Inflammatory macrophage treated with lipopolysaccharide for 1 hour (primary cell): ENCODE data around the gene AP2B1.
A peak's percentile ranks its signal among the peaks of the same experiment; 100 is the strongest.
"Not testable (repeated sequence)": the region's sequence is repeated elsewhere in the genome, so short reads cannot be mapped to it uniquely, and the experiment has no call there.

Experiments
- DNase-seq, 2 donors: peaks; one replicate each; pipeline ENCODE4 v3.0.0-alpha.2; 2020 to 2022

AP2B1 gene

DNA sequence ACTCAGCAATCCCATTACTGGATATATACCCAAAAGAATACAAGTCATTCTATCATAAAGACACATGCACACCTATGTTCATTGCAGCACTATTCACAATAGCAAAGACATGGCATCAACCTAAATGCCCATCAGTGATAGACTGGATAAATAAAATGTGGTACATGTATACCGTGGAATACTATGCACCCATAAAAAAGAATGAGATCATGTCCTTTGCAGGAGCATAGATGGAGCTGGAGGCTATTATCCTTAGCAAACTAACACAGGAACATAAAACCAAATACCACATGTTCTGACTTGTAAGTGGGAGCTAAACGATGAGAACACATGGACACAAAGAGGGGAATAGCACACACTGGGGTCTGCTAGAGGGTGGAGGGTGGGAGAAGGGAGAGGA, 116.2 kb downstream of the AP2B1 start:
- not testable (repeated sequence) for DNase-seq

DNA sequence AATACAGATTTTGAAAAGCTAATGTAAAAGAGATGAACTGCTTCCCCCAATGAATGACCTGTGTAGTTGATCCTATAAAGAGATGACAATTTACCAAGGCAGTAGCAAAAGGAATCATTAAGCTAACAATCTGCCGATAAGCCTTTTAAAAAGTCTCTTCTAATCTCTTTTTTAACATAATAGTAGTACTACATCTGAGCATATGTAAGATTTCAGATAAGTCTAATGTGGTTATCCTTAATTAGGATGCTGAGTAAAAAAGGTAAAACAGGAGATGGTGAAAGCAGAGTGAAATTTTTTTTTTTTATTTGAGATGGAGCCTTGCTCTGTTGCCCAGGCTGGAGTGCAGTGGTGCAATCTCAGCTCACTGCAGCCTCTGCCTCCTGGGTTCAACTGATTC, 118.1 kb downstream of the AP2B1 start:
- no peak for DNase-seq

DNA sequence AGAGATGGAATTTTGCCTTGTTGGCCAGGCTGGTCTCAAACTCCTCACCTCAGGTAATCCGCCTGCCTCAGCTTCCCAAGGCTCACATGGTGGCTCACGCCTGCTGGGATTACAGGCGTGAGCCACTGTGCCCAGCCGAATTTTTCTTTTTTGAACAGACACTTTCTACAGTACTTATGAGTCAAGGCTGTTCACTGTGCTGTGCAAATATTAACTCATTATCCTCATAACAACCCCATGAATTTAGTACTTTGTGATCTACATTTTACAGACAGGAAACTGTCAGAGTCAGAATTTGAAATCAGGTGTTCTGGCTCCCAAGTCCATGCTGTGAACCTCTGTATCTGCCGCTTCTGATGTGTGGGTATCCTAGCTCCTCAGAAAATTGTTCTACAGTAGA, 118.6 kb downstream of the AP2B1 start:
- no peak for DNase-seq

DNA sequence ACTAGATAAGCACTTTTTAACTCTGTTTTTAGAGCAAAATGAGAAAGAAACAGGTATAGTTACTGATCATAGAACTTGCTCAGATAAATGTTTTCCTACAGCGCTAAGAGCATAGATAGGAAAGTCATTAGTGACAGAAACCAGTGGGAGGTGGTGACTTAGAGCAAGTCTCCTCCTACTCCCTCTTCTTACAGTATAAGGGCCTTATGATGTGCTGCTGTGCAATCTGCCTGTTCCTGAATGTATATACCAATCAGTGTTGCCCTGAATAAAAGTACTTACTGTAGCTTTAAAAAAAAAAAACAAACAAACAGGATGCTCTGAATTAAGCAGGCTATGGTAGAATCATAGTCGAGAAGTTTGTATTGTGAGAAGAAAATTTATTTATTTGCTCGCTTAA, 121.0 kb downstream of the AP2B1 start:
- peak; percentile 17 to 61 for DNase-seq

DNA sequence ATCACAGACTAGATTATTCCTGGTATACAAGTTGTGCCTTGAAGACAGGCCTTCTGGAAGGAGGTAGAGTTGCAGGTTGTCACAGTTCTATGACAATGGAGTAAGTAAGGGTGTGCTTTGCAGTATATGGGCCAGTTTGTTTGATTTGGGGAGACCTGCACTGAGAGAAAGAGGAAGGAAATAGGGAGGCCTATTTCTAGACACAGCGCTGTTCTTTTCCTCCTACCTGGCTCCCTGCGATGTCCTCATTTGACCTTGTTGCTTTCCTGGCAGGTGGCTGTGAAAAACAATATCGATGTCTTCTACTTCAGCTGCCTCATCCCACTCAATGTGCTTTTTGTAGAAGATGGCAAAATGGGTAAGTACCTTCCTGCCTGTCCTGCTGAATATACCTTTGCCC, 121.8 kb downstream of the AP2B1 start:
- no peak for DNase-seq

DNA sequence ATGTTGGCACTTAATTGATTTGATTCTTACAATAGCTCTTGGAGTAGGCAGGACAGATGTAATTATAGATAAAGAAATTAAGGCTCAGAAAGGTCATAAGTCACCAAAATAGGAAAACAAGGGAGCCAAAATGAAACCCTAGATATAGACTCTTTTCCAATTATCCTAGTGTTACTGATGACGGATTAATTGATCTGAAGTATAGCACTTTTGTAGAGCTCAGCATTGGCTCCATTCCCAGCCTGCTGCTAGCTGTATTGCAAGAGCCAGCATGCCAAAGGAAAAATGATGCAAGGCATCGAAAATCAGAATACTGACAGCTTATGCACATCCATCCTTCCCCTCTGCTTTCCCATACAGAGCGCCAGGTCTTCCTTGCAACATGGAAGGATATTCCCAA, 122.8 kb downstream of the AP2B1 start:
- DNase-seq: no peak

DNA sequence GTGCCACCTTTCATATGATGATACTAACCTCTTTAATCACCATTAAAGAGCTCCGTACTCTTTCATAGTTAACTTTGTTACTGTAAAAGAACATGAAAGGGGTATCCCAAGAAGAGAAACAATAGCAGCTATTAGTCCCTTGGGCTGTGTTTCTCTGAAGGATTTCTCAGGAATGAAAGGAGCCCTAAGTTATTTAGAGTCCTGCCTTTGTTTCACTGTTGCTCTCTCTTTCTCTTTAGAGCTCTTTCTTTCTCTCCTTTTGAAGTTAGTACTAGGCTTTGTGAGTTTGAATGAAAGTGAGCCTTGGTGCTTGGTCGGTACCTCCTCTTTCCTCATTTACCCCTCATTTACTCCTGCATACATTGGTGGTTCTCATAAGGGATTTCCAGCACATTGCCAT, 123.8 kb downstream of the AP2B1 start:
- no peak for DNase-seq

DNA sequence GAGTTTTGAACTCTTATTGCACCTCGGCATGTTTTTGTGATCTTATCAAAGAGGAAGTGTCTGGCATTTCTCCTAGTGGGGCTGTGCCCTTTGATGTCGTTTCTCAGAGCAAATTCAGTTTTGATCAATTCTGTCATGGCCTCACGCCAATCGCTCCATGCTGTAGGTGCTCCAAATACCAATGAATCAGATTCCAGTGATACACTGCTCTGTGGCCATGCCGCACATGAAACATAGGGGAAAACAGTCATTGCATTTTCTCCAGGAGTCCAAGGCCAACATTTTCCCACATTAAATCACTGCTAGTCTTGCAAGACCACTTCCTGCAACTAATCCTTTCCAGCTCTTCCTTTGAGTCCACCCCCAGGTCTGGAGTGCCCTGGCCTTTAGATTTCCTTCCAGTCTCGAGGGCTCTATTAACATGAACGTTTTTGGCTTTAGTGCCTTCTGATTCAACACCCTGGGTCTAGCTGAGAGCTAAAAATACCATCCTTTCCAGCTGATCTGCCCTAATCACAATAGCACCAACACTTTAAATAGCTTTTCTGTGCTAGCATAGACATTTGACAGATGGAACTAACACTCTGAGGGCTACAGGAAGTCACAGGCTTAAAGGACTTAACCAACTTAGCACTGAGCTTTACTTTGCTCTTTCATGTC, 126.1 kb downstream of the AP2B1 start:
- DNase-seq: no peak

DNA sequence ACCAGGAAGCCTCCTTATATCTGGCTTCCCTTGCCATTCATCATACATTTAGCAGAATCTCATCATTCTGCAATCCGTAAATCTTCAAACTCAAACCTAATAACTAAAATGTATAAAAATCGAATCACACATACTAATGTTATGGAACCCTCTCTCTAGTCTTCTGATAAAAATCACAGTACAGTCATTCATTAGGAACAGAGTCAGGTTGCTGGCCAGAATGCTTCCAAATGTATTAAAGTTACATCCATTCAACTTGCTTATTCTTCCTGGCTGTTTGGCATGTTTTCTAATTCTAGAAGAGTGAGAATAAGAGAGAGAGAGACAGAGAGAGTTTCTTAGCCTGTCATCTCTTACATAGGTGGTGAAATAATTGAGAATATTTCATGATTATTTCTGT, 127.9 kb downstream of the AP2B1 start:
- no peak for DNase-seq

DNA sequence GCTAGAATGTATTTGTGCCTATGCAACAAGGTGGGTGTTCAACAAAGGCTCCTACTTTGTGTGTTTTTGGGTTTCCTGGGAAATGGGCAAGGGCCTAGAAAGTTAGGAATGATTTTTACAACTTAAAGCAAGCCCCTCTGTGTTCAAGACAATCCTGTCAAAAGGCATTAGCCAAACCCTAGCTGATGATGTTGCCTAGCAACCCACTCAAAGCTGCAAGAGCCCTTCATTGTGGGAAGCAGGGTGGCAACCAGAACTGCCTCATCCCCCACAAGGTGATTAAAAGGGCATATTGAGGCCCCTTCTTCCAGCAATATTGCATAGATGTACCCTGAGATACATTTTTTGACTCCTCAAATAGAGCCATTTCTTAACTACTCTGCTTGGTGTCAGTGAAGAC, 128.3 kb downstream of the AP2B1 start:
- no peak for DNase-seq

DNA sequence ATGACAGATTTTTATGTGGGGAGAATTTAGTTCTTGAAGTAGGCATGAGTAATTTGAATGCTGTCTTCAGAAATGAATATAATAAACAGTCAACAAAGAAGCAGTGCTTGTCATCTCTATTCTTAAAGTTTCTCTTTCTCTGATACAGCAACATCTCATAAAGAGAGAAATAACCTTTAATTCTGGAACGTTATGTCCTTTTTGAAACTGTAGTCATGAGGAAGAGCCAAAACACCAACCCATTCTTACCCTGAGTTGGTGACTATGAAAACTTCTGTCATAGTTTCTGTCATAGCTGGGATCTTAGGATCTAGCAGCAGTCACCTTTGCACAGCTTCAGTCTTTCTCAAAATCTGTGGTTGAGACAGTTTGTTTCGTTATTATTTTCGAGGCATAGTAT, 129.1 kb downstream of the AP2B1 start:
- no peak for DNase-seq

DNA sequence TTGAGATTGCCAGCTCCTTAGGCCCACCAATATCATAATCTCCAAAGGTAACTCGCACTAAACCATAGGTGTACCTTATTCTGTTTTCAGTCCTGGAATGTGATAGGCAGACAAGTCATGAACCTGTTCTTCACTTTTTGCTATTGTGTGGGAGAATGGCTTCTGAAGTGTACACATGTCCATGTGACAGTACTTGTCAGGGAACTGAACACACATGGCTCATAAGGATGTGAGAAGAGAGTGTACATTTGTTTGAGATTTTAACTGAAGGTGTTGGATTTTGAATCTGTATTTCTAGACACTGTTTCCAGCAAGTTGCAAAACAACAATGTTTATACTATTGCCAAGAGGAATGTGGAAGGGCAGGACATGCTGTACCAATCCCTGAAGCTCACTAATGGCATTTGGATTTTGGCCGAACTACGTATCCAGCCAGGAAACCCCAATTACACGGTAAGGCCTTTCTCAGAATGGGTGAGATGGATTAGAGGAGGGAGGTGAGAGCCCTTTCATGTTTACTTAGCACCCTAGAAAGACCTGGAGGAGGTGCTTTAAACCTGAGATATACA, 129.9 kb downstream of the AP2B1 start:
- no peak for DNase-seq

DNA sequence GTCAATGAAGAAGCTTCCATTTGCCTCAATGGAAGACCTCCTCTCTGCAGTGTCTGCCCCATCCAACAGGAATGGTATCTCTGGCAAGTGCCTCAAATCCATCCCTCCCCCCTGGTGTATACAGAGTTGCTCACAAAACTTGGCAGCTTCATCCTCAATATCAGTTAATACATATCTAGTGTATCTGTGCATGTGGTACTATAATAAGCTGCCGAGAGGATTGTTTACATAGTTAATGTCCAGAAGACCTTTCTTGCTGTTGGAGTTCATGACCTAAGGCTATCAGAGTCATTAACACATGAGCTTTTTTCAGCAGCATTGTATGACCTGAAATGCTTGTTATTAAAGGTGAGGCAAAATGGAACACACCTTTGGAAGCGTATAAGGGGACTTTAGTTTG, 130.4 kb downstream of the AP2B1 start:
- no peak for DNase-seq

DNA sequence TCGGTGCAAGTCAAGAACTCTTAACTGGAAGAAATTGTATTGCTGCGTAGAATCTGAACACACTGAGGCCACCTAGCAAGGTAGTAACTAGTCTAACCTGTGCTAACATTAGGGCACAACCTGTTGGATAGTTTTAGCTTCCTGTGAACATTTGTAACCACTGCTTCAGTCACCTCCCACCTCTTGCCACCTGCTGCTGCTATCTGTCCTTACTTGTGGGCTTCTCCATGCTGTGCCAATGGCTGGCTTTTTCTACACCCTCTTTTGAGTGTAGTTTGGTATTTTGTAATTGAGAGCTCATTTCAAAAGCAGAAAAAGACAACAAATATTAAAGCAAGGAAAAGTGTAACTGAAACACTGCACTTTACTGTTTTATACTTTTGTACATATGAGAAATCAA, 136.6 kb downstream of the AP2B1 start:
- no peak for DNase-seq

DNA sequence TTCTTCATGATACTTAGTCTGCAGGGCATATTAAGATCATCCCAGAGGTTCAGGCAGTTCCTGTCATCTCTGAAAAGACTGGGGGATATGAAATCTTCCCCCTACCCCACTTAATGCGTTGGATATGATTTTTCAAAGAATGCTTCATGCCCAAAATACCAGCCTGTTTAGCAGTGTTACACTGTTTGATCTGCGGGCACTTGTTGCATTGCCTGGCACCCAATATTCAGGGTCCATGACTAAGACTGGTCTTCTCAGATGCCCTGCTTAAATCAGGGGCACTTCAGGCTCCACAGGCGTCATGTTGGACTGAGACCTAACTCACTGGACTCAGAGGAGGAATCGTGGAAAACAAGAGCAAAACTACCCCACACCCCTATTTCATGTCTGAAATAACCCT, 137.9 kb downstream of the AP2B1 start:
- DNase-seq: no peak

DNA sequence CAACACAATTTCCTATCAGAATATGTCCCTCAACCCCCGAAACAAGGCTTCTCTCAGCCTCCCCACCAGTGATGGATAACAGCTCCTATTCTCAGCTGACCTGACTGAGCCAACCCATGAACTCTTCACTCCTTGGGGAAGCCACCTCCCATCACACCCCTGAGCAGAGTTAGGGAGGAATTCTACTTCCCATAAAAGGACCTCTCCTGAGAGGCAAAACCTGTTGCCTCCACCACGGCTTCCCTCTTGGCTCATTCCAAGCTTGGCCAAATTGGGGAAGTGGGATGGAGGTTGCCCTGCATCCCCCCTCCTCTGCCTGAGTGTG, 138.6 kb downstream of the AP2B1 start:
- no peak for DNase-seq

DNA sequence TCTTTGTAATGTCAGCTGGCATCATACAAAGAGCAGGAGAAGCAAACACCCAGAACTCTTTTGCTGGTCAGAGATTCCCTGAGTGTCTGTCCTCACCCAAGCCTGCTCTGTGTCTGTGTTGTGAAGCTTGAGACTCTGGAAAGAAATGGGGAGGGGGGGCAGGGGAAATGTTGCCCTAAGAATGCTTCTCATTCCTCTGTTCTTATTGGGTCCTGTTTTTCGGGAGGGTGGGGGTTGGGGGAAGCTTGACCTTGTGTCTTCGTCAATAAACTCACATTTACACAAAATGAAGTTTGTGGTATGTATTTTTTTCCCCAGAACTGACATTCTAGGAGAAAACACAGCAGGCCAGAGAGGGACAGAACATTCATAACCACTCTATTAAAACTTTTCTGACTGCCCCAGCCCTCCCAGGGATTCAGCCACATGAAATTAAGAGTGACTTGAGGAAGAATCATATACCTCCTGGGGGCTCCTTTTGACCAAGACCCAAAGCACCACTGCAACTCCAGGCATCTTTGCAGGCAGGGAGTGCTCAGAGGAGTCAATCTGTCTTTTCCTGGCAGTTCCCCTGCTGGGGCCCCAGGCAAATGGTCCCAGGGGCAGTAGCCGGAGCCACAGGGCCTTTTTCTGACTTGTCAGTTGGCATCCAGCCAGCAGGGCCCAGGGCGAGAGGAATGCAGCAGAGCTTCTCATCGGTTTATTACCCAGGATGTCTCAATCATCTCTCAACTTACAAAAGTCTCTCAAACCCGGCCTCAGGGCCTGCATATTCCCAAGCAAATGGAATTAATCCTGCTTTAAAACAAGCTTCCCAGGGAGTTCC, 139.2 kb downstream of the AP2B1 start:
- no peak for DNase-seq

DNA sequence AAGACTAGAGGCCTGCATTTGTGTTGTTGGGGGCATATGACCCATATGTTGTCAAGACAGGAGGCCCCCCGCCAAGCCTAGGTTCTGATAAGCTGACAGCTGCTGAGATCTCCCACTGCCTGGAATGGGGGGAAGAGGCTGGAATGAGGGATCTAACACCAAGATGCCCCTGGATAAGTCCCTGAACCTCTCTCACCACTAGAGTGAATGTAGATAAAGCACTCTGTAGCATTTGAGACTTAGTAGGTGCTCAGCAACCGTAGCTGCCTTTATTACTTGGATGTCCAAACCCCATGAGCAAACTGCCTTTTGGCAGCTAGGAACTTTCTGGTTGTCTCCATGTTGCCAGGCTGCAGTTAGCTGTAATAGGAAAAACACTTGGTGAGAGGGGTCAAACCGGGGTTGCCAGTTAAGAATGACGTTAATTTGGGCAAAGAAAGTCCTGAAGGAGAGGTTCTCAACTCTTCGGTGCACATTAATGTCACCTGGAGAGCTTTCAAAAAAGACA, 139.9 kb downstream of the AP2B1 start:
- DNase-seq: no peak

DNA sequence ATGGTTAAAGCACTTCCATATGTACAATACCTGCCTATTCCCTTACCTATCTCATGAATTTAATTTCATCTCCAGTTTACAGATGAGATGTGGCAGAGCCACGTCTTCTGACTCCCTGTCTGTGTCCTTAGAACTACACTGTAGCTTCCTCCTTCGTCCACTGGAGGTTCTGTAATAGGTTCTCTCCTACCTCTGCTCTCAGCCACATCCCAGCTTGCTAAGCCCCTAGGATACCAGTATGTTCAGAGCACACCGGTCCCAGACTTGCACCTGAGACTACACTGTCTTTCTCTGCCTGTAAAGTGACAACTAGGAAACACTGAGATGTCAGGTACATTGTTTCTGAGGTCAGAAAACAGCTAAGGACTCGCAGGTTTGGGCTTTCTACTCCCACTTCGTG, 140.5 kb downstream of the AP2B1 start:
- DNase-seq: no peak

DNA sequence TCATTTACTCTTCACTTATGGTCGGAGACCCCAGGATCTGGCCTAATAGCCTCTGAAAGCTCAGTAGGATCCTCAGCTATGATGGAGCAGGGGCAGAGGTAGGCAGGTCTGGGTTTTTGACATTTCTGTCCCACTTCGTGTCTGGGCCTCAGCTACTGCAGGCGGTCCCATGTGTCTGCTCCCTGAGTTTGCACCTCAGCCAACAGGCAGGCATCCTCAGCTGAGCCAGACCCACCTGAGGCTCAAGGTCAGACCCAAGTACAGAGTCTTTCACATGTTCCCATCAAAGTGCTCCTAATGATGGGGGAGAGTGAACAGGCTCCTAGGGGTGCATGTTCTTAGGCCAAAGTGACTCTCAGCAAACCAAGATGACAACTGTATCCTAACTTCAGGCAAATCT, 141.4 kb downstream of the AP2B1 start:
- no peak for DNase-seq

DNA sequence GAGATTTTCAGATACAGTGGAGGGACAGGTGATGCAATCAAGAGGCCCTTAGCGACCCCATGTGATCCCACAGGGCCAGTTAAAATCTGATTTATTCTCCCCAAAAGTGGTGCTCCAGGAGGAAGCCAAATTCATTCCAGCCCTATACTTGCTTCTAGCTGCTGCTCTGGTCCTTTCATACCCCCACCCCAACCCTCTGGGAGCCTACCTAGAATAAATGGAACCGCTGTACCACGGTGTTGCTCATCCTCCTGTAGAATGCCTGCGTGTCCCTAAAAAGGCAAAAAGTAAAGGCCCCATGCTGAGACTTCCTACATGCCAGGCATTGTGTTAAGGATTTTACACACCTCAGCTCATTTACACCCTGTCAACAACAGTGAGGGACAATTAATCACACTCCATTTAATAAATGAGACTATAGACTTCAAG, 142.3 kb downstream of the AP2B1 start:
- DNase-seq: no peak

DNA sequence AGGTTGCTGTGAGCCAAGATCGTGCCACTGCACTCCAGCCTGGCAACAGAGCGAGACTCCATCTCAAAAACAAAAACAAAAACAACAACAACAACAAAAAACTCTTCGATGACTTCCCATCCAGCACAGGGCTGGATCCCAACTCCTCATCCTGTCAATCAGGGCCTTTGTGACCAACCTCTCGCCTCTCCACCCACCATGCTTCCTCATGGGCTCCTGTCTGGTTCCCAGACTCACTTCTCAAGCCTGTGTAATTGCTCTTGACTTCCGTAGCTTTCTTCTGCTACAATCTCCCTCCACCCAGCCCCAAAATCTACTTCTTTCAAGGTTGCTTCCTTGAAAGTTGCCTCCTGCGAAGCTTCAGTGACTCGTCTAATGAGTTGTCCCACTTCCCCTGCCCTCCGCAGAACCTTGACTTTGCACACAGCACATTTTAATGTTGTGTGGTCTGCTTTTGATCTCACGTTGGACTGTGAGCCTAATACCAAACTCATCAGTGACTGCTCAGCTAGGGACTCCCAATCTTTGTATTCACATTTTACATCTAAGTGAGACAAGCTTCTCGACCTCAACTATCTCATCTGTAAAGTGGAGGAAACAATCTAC, 143.4 kb downstream of the AP2B1 start:
- DNase-seq: no peak

DNA sequence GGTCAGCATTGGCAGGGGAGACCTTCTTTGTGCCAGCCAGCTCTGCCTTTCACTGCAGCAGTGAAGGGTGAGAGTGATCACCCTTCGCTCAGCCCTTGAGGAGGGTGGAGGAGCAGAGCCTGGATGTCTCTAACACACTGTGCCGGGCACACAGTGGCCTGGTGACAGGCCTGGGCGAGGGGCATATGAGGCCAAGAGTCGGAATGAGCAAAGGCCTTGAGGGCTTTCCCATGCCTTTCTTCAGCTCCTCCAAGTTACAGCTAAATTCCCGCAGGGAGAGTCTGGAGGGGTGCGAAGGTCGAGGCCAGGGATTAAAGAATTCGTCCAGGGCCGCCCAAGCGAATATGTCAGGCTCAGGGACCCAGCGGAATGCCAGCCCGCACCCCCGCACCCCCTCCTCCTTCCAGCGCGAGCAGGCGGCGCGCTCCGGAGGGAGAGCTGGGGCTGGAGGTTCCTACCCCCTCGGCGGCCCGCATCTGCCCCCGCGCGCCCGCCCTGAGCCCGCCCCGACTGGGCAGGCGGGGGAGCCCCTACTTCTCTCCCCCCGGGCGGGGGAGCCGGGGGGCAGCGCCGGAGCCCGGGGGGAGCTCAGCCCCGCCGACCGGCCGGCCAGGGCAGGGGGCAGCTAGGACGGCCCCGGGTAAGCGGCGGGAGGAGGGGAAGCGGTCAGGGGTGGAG, 144.3 kb downstream of the AP2B1 start, which contains the start of gene RASL10B:
Gene RASL10B, plus strand, starts transcription at position 401 of the 678 bp plus-strand sequence. CDS start 3,546 bp downstream, outside the sequence.
- no peak for DNase-seq
